Mucosa of descending colon (tissue), 3 donors: Measurements from ENCODE around the gene PTK6. TPM values are rescaled to one million over a fixed set of nuclear protein-coding genes. Genes with fewer than 3 reads are reported as not detected.
A peak's percentile ranks its signal among the peaks of the same experiment; 100 is the strongest.

ENCODE experiments used
- ATAC-seq: fragments of 200-7000 bp; cut with Tn5 transposase; one replicate; pipeline ENCODE4 v1.9.1; 2020; ENCODE audit warnings: mild to moderate bottlenecking, moderate library complexity
- DNase-seq, 3 donors: peaks; one replicate each; pipeline ENCODE4 v3.0.0-alpha.2; 2020
- H3K36me3 ChIP-seq: fragments of 200-600 bp; one replicate; pipeline ENCODE4 v1.8.0; 2021; ENCODE audit warnings: low read depth, mild to moderate bottlenecking
- H3K4me1 ChIP-seq: fragments of 200-600 bp; one replicate; pipeline ENCODE4 v1.8.0; 2021; ENCODE audit warnings: low read depth, mild to moderate bottlenecking
- H3K4me3 ChIP-seq: fragments of 200-600 bp; one replicate; pipeline ENCODE4 v1.8.0; 2021; ENCODE audit warnings: mild to moderate bottlenecking
- H3K9me3 ChIP-seq: fragments of 200-600 bp; one replicate; pipeline ENCODE4 v1.8.0; 2021; ENCODE audit warnings: mild to moderate bottlenecking
- CTCF ChIP-seq: fragments of 200-600 bp; IDR thresholded peaks from one replicate; pipeline ENCODE4 v1.8.0; 2022; ENCODE audit warnings: antibody characterized with exemption, mild to moderate bottlenecking
- intact Hi-C, 2 donors: fragments of 100-400 bp; cut with DNase I in 1 of 2; cut with micrococcal nuclease in 1 of 2; formaldehyde crosslinking; loops; one replicate each; pipeline versions ENCODE4 v1.11.0 to v1.11.1; 2022; cut with DNase I, micrococcal nuclease
- total RNA-seq, 3 donors: library from RNA; stranded (reverse); fragmentation: NEBNext Ultra II Directional in 2 of 3; extraction: Animal tissue kit (Norgen Biotek cat#: 25700) in 2 of 3; gene quantifications; one replicate each; pipeline versions ENCODE4 v1.2.1 to v1.2.4, GENCODE V29; 2021 to 2023
- donor health status: DM: no; HTN: no; CAD: no; lungs with moderate emphysema.
- donor health status: DM: no; HTN: no; CAD: no.
- donor health status: DM: no; HTN: yes; CAD: no.

Gene PTK6
- total RNA-seq, 3 donors from 2014 or later, result 39.5 to 91.7 (median 87.1) TPM

DNA sequence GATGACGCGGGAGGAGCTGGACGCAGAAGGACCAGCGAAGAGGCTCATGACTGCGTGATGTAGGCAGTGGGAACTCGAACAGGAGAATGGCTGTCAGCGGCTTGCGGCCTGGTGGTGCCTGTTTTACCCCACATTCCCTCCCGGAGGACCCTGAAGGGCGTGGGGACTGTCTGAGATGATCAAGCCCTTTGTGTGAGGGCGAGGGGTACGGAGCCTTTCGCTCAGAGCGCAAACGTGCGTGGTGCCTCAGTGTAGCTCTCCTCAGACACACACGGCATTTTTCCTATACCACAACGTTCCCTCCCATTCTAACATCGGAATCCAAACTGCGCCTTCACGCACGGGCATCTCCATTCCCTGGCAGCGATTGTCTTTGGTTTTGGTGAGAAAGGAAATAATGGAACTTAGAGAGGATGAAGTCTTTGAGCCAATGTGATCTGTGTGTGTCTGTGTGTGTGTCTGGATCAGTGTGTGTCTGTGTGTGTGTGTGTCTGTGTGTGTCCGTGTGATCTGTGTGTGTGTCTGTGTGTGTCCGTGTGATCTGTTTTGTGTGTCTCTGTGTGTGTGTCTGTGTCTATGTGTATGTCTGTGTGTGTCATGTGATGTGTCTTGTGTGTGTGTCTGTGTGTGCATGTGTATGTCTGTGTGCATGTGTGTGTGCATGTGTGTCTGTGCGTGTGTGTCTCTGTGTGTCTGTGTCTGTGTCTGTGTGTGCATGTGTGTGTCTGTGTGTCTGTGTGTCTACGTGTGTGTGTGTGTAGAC, 5.3 kb downstream of the PTK6 start:
- no peaks in the 10 kb centered on the region for H3K9me3 ChIP-seq
- intact Hi-C loops, result no loop called here
- peaks cover 22% of the 10 kb centered on the region for H3K4me1 ChIP-seq
- no peak for TF ChIP-seq CTCF
- DNase-seq (peak; percentile 6 to 48 (median 33)), ATAC-seq (no peak)
- no peaks in the 10 kb centered on the region for H3K36me3 ChIP-seq
- H3K4me3 ChIP-seq, result no peak overlapping the region

GRCh38 chr20:63530788-63531160, 6.4 kb downstream of the PTK6 start:
- DNase-seq (peak; percentile 74 to 80 (median 76)), ATAC-seq (peak; percentile 43)
- H3K4me1 ChIP-seq, result peaks cover 22% of the 10 kb centered on the region
- TF ChIP-seq CTCF, result no peak
- no peak overlapping the region for H3K4me3 ChIP-seq
- intact Hi-C loops, result no loop called here
- H3K36me3 ChIP-seq, result no peaks in the 10 kb centered on the region
- H3K9me3 ChIP-seq, result no peaks in the 10 kb centered on the region

GRCh38 chr20:63529861-63530787, 7.1 kb downstream of the PTK6 start:
- no peak for ATAC-seq

GRCh38 chr20:63529180-63529860, 7.9 kb downstream of the PTK6 start:
- no peaks in the 10 kb centered on the region for H3K36me3 ChIP-seq
- no peak overlapping the region for H3K4me3 ChIP-seq
- ATAC-seq (no peak), DNase-seq (peak in 1 of 3 donors; percentile 53)
- TF ChIP-seq CTCF, result no peak
- intact Hi-C loops, result no loop called here
- peaks cover 13% of the 10 kb centered on the region for H3K4me1 ChIP-seq
- no peaks in the 10 kb centered on the region for H3K9me3 ChIP-seq

More at GRCh38 chr20:63529861-63530787, 7.1 kb downstream of the PTK6 start:
- no peak for TF ChIP-seq CTCF
- H3K4me1 ChIP-seq, result peaks cover 21% of the 10 kb centered on the region
- no peaks in the 10 kb centered on the region for H3K36me3 ChIP-seq
- DNase-seq, result peak; percentile 6 to 62 (median 50)
- no peak overlapping the region for H3K4me3 ChIP-seq
- H3K9me3 ChIP-seq, result no peaks in the 10 kb centered on the region
- intact Hi-C loops, result no loop called here

- peaks cover 2% of the 10 kb centered on the region for H3K9me3 ChIP-seq
- no peak for ATAC-seq
These were observed 10.0 kb downstream of the PTK6 start for GRCh38 chr20:63527184-63527583.

More at GRCh38 chr20:63527184-63527583, 10.0 kb downstream of the PTK6 start:
- DNase-seq, result peak in 1 of 3 donors; percentile 27
- no peak for TF ChIP-seq CTCF
- H3K4me1 ChIP-seq, result peaks cover 10% of the 10 kb centered on the region
- H3K4me3 ChIP-seq, result no peak overlapping the region
- intact Hi-C loops, result no loop called here
- H3K36me3 ChIP-seq, result no peaks in the 10 kb centered on the region
